GM19468 (cell line): Measurements from ENCODE around the gene PRKAG2.
"Not testable (repeated sequence)": the region's sequence is repeated elsewhere in the genome, so short reads cannot be mapped to it uniquely, and the experiment has no call there.

ENCODE experiments used
- ATAC-seq: cut with Tn5 transposase; IDR thresholded peaks from one replicate; pipeline ENCODE4 v1.9.1; 2021; ENCODE audit warnings: mild to moderate bottlenecking, moderate library complexity, moderate number of reproducible peaks; ENCODE audit not compliant: unreplicated experiment; ENCODE audit errors: extremely low read depth

PRKAG2 gene

GRCh38 chr7:151592868-151593486 is 283.9 kb downstream of the PRKAG2 start:
- ATAC-seq = no peak

GRCh38 chr7:151592330-151592729 is 284.6 kb downstream of the PRKAG2 start:
- no peak for ATAC-seq

GRCh38 chr7:151591866-151592265 is 285.0 kb downstream of the PRKAG2 start:
- ATAC-seq = no peak

- ATAC-seq = no peak
Observed at GRCh38 chr7:151590850-151591771, 285.8 kb downstream of the PRKAG2 start.

GRCh38 chr7:151590071-151590849 is 286.7 kb downstream of the PRKAG2 start:
- ATAC-seq = no peak

GRCh38 chr7:151588982-151589381 is 287.9 kb downstream of the PRKAG2 start:
- ATAC-seq = no peak

GRCh38 chr7:151586531-151587260 is 290.2 kb downstream of the PRKAG2 start:
- ATAC-seq = no peak

GRCh38 chr7:151585744-151586393 is 291.0 kb downstream of the PRKAG2 start:
- no peak for ATAC-seq

GRCh38 chr7:151581741-151582140 is 295.2 kb downstream of the PRKAG2 start:
- no peak for ATAC-seq

GRCh38 chr7:151579644-151580043 is 297.3 kb downstream of the PRKAG2 start:
- ATAC-seq = no peak

- no peak for ATAC-seq
Observed at GRCh38 chr7:151575410-151575809, 301.5 kb downstream of the PRKAG2 start.

- ATAC-seq = not testable (repeated sequence)
Observed at GRCh38 chr7:151573046-151573445, 303.9 kb downstream of the PRKAG2 start.

- ATAC-seq = no peak
Observed at GRCh38 chr7:151572136-151572535, 304.8 kb downstream of the PRKAG2 start.

GRCh38 chr7:151571471-151571870 is 305.4 kb downstream of the PRKAG2 start:
- ATAC-seq = no peak

- ATAC-seq = no peak
Observed at GRCh38 chr7:151570366-151570915, 306.5 kb downstream of the PRKAG2 start.

GRCh38 chr7:151568956-151569940 is 307.7 kb downstream of the PRKAG2 start:
- ATAC-seq = no peak

GRCh38 chr7:151566897-151567320 is 310.0 kb downstream of the PRKAG2 start:
- no peak for ATAC-seq

- no peak for ATAC-seq
Observed at GRCh38 chr7:151565541-151565940, 311.4 kb downstream of the PRKAG2 start.
